Stimulated activated naive CD8-positive, alpha-beta T cell treated with anti-CD3 and anti-CD28 coated beads, Interleukin-15, Interleukin-2, amounts not matched to agents 100 ng/mL and 50 ng/mL, for 24 hours (primary cell): Measurements from ENCODE around the gene OVCH2.

Experiments used
- H3K27ac Mint-ChIP-seq: one replicate; pipeline ENCODE4 v1.8.0; 2021; ENCODE audit warnings: mild to moderate bottlenecking, mixed read lengths
- H3K27me3 Mint-ChIP-seq: one replicate; pipeline ENCODE4 v1.8.0; 2021; ENCODE audit warnings: mixed read lengths
- H3K36me3 Mint-ChIP-seq: one replicate; pipeline ENCODE4 v1.8.0; 2021; ENCODE audit warnings: low read depth, mixed read lengths
- H3K4me1 Mint-ChIP-seq: one replicate; pipeline ENCODE4 v1.8.0; 2021; ENCODE audit warnings: low read depth, mixed read lengths
- H3K4me3 Mint-ChIP-seq: one replicate; pipeline ENCODE4 v1.8.0; 2021; ENCODE audit warnings: mild to moderate bottlenecking, mixed read lengths
- H3K9me3 Mint-ChIP-seq: one replicate; pipeline ENCODE4 v1.8.0; 2021; ENCODE audit warnings: mixed read lengths

The OVCH2 gene

GRCh38 chr11:7677071-7677470 lies 29.2 kb downstream of the OVCH2 start:
- Mint-ChIP-seq H3K27me3 (peaks cover 67% of the 10 kb centered on the region), H3K9me3 (no peaks in the 10 kb centered on the region), H3K27ac (no peak overlapping the region), H3K4me3 (no peak overlapping the region), H3K36me3 (no peaks in the 10 kb centered on the region), H3K4me1 (peaks cover 22% of the 10 kb centered on the region)

GRCh38 chr11:7675631-7676030 lies 30.6 kb downstream of the OVCH2 start:
- H3K36me3 Mint-ChIP-seq, result no peaks in the 10 kb centered on the region
- H3K4me3 Mint-ChIP-seq, result peak overlapping the region; percentile 23
- H3K9me3 Mint-ChIP-seq, result no peaks in the 10 kb centered on the region
- no peak overlapping the region for H3K27ac Mint-ChIP-seq
- peaks cover 65% of the 10 kb centered on the region for H3K27me3 Mint-ChIP-seq
- H3K4me1 Mint-ChIP-seq, result peaks cover 32% of the 10 kb centered on the region

GRCh38 chr11:7673724-7674434 lies 32.4 kb downstream of the OVCH2 start:
- Mint-ChIP-seq H3K27ac (no peak overlapping the region), H3K9me3 (no peaks in the 10 kb centered on the region), H3K4me1 (peaks cover 33% of the 10 kb centered on the region), H3K27me3 (peaks cover 56% of the 10 kb centered on the region), H3K36me3 (no peaks in the 10 kb centered on the region), H3K4me3 (peak overlapping the region; percentile 67)

GRCh38 chr11:7672960-7673723 lies 33.1 kb downstream of the OVCH2 start, which contains the start of gene CYB5R2:
Gene CYB5R2, minus strand, starts transcription at chr11:7673500. Its CDS starts 675 bp downstream, at chr11:7672825.
- H3K9me3 Mint-ChIP-seq, result no peaks in the 10 kb centered on the region
- peaks cover 52% of the 10 kb centered on the region for H3K27me3 Mint-ChIP-seq
- no peaks in the 10 kb centered on the region for H3K36me3 Mint-ChIP-seq
- no peak within 1 kb of the TSS for H3K27ac Mint-ChIP-seq
- H3K4me1 Mint-ChIP-seq, result peaks cover 33% of the 10 kb centered on the region
- peak within 1 kb of the TSS; percentile 67 for H3K4me3 Mint-ChIP-seq

GRCh38 chr11:7672276-7672959 lies 33.9 kb downstream of the OVCH2 start:
- peak overlapping the region; percentile 59 for H3K27ac Mint-ChIP-seq
- peak overlapping the region; percentile 30 for H3K4me3 Mint-ChIP-seq
- peaks cover 45% of the 10 kb centered on the region for H3K27me3 Mint-ChIP-seq
- peaks cover 29% of the 10 kb centered on the region for H3K4me1 Mint-ChIP-seq
- no peaks in the 10 kb centered on the region for H3K36me3 Mint-ChIP-seq
- H3K9me3 Mint-ChIP-seq, result no peaks in the 10 kb centered on the region

GRCh38 chr11:7671347-7672215 lies 34.7 kb downstream of the OVCH2 start:
- peak overlapping the region; percentile 59 for H3K27ac Mint-ChIP-seq
- H3K36me3 Mint-ChIP-seq, result no peaks in the 10 kb centered on the region
- H3K4me3 Mint-ChIP-seq, result no peak overlapping the region
- H3K4me1 Mint-ChIP-seq, result peaks cover 24% of the 10 kb centered on the region
- peaks cover 36% of the 10 kb centered on the region for H3K27me3 Mint-ChIP-seq
- no peaks in the 10 kb centered on the region for H3K9me3 Mint-ChIP-seq

- Mint-ChIP-seq H3K36me3 (no peaks in the 10 kb centered on the region), H3K4me1 (peaks cover 24% of the 10 kb centered on the region), H3K4me3 (no peak overlapping the region), H3K9me3 (no peaks in the 10 kb centered on the region), H3K27me3 (peaks cover 27% of the 10 kb centered on the region), H3K27ac (no peak overlapping the region)
Measured at GRCh38 chr11:7670641-7671040, 35.6 kb downstream of the OVCH2 start.

GRCh38 chr11:7668911-7669310 lies 37.4 kb downstream of the OVCH2 start:
- peaks cover 2% of the 10 kb centered on the region for H3K36me3 Mint-ChIP-seq
- H3K4me1 Mint-ChIP-seq, result peaks cover 21% of the 10 kb centered on the region
- H3K4me3 Mint-ChIP-seq, result no peak overlapping the region
- no peaks in the 10 kb centered on the region for H3K9me3 Mint-ChIP-seq
- H3K27ac Mint-ChIP-seq, result no peak overlapping the region
- H3K27me3 Mint-ChIP-seq, result peaks cover 10% of the 10 kb centered on the region

- Mint-ChIP-seq H3K4me3 (no peak overlapping the region), H3K27ac (no peak overlapping the region), H3K4me1 (peaks cover 20% of the 10 kb centered on the region), H3K36me3 (peaks cover 3% of the 10 kb centered on the region), H3K9me3 (no peaks in the 10 kb centered on the region), H3K27me3 (peaks cover 8% of the 10 kb centered on the region)
Measured at GRCh38 chr11:7668464-7668863, 37.8 kb downstream of the OVCH2 start.

- H3K9me3 Mint-ChIP-seq, result no peaks in the 10 kb centered on the region
- H3K4me3 Mint-ChIP-seq, result no peak overlapping the region
- peaks cover 3% of the 10 kb centered on the region for H3K36me3 Mint-ChIP-seq
- H3K27ac Mint-ChIP-seq, result no peak overlapping the region
- peaks cover 15% of the 10 kb centered on the region for H3K4me1 Mint-ChIP-seq
- H3K27me3 Mint-ChIP-seq, result peaks cover 6% of the 10 kb centered on the region
Measured at GRCh38 chr11:7667460-7667859, 38.8 kb downstream of the OVCH2 start.

GRCh38 chr11:7666292-7666866 lies 39.9 kb downstream of the OVCH2 start:
- Mint-ChIP-seq H3K9me3 (no peaks in the 10 kb centered on the region), H3K27ac (no peak overlapping the region), H3K27me3 (no peaks in the 10 kb centered on the region), H3K4me3 (no peak overlapping the region), H3K4me1 (peaks cover 5% of the 10 kb centered on the region), H3K36me3 (peaks cover 3% of the 10 kb centered on the region)

- H3K4me1 Mint-ChIP-seq, result peaks cover 2% of the 10 kb centered on the region
- H3K36me3 Mint-ChIP-seq, result peaks cover 3% of the 10 kb centered on the region
- H3K4me3 Mint-ChIP-seq, result no peak overlapping the region
- H3K27me3 Mint-ChIP-seq, result no peaks in the 10 kb centered on the region
- H3K9me3 Mint-ChIP-seq, result no peaks in the 10 kb centered on the region
- H3K27ac Mint-ChIP-seq, result peak overlapping the region; percentile 36
Measured at GRCh38 chr11:7665473-7666291, 40.6 kb downstream of the OVCH2 start.

GRCh38 chr11:7664867-7665266 lies 41.4 kb downstream of the OVCH2 start:
- no peaks in the 10 kb centered on the region for H3K27me3 Mint-ChIP-seq
- H3K9me3 Mint-ChIP-seq, result no peaks in the 10 kb centered on the region
- H3K27ac Mint-ChIP-seq, result no peak overlapping the region
- no peak overlapping the region for H3K4me3 Mint-ChIP-seq
- no peaks in the 10 kb centered on the region for H3K4me1 Mint-ChIP-seq
- H3K36me3 Mint-ChIP-seq, result peaks cover 3% of the 10 kb centered on the region
